GM18861 (cell line): ENCODE data around the gene NDUFS7.

Experiments used
- ATAC-seq: cut with Tn5 transposase; IDR thresholded peaks from one replicate; pipeline ENCODE4 v1.9.1; 2021; ENCODE audit not compliant: unreplicated experiment

NDUFS7 gene

DNA sequence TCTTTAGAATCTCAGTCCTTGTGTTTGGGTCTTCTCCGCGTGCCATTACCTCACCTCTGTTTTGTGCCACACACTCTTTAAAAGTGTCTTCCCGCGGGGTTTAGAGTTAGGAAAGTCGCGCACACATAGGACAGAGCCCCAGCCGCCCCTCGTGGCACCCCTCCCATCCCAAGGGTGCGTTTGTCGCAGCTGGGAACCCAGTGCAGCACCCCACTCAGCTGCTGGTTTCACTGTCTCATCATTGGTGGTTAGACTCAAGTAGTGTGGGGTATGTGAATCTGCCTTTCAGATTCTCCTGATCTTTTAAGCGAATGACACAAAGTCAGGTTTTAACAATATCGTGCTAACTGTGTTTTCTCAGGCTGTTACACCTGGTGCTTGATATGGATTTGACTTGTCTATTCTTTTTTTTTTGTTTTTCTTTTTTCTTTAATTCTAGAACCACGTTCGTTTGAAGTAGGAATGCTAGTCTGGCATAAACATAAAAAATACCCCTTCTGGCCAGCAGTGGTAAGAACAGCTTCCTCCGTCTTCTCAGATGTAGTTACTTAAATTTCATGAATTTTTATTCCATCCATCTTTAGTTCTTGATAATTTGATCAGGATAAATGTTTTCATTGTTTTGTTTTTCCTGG lies 19.5 kb upstream of the NDUFS7 start:
- ATAC-seq: no peak

DNA sequence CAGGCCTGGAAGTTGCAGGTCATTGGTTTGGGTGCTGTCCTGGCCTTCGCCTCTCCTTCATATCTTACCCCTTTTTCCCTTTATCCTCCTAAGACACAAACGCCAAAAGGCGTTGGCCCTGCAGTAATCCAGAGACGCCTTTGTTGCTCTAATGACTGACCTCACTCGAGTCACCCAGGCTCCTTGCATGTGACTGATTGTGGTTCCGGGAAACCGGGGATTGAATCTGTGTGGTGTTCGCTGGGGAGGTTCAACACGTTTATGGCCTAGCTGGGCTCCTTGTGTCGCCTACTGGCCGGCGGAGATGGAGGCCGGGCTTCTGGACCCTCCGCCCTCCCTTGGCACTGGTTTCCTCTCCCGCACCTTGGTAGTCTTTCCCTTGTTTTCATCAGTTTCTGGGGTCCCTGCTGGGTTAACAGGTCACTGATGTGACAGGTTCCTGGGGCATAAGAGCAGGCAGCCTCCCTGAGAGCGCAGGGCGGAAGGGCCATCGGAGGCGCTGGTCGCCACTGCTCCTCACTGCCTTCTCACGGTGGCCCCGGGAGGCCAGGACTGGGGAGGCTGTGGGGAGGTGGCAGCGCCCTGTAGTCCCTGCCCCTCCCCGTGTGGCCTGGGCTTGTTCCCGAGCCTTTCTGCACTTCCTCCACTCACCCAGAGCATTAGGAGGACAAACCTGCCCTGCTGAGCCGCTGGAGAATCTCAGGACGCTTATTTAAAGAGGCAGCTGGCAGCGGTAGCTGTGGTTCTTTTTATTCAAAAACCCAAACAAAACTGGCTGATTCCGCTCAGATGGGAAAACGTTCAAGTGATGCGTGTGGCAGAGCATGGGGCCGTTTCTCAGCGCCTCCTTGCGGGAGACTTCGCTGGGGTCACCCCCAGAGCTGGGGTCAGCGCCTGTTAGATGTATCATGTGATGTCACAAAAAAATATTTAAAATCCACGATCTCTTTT lies 18.1 kb upstream of the NDUFS7 start:
- no peak for ATAC-seq

DNA sequence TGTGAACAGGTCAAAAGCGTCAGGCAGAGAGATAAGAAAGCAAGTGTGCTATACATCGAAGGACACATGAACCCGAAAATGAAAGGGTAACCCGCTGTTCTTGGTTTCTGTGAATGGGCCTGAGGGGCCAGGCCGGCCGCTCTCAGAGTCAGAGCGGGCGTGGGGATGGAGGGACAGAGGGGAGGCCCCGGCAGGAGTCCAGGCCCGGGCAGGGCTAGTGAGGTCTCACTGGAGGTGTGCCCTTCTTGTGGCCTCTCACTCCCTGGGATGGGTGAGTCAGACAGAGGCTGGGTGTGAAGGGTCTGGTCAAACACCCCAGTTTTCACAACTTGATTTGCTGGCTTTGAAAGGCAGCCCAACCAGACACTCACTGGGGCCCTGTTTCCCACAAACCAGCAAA lies 17.4 kb upstream of the NDUFS7 start:
- ATAC-seq: no peak

DNA sequence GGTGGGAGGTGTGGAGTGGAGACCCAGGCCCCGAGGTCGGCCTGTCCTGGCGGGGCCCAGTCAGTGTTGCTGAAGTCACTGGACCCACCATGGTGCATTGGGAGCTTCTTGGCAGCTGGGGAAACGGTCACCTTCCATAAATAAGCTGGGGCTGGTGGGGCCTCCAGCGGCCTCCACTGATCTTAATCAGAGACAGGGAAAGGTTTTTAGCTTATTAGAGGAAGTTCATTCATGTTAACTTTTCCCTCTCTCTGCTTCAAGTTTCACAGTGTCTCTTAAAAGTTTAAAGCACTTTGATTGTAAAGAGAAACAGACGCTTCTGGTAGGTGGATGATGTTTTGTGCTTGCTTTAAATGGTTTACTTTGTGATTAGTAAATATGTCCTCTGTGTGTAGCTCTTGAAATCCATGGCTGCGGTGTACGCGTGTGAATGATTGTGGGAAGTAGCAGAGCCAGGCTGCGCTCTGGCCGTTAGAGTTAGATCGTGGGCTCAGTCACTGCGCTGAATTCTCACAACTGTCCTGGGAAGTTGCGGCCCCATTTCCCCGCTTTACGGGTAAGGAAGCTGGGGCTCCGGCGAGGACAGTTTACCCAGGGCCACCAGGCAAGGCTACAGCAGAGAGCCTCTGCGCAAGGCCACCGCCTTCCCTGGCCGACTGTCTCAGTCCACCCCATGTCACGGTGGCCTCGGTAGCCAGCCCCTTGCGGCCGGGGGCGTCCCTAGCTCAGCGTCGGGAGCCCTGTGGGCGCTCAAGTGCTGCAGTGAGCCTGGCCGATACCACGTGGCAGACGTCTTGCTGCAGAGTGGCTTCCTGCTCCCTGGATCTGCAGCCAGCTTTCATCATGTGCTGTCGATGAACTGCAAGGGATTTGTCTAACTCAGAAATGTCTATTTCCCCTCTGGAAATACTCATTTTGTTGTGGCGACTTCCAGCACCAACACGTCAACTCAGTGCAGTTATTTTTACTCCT lies 16.5 kb upstream of the NDUFS7 start:
- ATAC-seq: no peak

GRCh38 chr19:1369214-1369805 lies 14.4 kb upstream of the NDUFS7 start:
- ATAC-seq: no peak

DNA sequence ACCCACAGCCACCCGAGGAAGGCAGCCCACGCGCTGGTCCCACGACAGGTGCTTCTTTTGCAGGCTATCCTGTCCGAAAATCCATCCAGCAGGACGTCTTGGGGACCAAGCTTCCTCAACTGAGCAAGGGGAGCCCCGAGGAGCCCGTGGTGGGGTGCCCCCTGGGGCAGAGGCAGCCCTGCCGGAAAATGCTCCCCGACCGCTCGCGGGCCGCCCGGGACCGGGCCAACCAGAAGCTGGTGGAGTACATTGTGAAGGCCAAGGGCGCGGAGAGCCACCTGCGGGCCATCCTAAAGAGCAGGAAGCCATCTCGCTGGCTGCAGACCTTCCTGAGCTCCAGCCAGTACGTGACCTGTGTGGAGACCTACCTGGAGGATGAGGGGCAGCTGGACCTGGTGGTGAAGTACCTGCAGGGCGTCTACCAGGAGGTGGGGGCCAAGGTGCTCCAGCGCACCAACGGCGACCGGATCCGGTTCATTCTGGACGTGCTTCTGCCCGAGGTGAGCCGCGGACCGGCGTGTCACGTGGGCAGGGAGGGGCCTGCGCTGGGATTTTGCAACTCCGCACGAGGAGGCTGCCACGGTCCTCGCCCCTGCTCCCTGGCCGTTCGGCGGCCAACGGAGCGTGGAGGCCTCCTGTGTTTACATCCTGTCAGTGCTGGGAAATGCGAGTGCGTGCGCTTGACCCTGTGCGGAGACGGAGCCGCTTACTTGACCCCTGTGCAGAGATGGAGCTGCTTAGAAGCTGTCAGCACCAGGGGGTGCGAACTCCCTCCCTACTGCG lies 12.9 kb upstream of the NDUFS7 start:
- no peak for ATAC-seq

- no peak for ATAC-seq
Measured at GRCh38 chr19:1373042-1373533, 10.6 kb upstream of the NDUFS7 start.

GRCh38 chr19:1373534-1374249 lies 10.0 kb upstream of the NDUFS7 start:
- no peak for ATAC-seq

GRCh38 chr19:1374250-1374577 lies 9.5 kb upstream of the NDUFS7 start:
- ATAC-seq: no peak

- no peak for ATAC-seq
Measured at GRCh38 chr19:1376415-1376805, 7.3 kb upstream of the NDUFS7 start.

GRCh38 chr19:1377176-1377964 lies 6.3 kb upstream of the NDUFS7 start:
- ATAC-seq: no peak

- ATAC-seq: no peak
Measured at GRCh38 chr19:1377965-1378785, 5.5 kb upstream of the NDUFS7 start.

- ATAC-seq: no peak
Measured at GRCh38 chr19:1379126-1379905, 4.4 kb upstream of the NDUFS7 start.

DNA sequence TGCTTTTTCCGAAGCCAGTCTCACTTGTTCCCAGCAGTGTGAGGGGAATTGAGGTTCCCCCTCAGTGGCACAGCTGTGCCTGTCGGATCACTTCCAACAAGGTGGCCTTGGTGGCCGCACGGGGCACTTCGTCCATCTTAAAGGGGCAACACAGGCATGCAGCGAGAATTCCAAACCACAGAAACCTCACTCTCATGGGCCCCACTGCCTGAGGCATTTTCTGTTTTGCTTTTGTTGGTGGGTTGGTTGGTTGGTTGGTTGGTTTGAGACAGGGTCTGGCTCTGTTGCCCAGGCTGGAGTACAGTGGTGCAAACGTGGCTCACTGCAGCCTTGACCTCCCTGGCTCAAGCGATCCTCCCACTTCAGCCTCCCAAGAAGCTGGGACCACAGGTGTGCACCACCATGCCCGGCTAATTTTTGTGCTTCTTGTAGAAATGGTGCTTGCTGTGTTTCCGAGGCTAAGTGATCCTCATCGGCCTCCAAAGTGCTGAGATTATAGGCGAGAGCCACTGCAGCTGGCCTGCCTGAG lies 3.7 kb upstream of the NDUFS7 start:
- ATAC-seq: no peak

GRCh38 chr19:1382250-1382649 lies 1.5 kb upstream of the NDUFS7 start:
- no peak for ATAC-seq

DNA sequence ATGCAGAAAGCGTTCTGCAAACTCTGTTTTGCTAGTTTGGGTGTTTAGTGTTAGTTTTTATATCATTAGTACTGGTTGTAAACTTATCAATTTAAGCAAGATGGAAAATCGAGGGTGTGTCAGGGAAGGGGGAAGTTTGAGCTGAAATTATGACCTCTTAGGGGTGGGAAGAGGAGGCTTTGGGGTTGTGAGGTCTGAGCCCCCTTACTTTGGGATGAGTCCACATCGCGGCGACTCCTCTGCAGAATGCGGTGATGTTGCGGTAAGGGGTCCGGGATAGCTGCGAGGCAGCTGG lies 743 bp upstream of the NDUFS7 start:
- ATAC-seq: no peak

DNA sequence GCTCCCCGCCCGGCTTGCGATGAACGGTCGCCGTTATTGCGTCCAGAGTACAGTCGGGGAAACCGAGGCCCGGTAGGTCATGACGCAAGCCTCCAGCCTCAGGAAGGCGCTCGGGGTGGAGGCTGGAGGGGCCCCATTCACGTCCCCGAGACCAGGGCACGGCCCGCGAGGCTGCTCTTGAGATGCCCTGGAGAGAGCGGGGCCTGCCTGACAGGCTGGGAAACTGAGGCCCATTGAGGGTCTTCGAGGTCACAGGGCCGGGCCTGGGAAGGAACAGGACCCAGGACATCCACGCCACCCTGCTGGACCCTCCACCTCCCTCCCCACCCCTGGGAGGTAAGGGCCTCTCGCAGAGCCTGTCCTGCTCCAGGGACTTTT lies 367 bp downstream of the NDUFS7 start:
- ATAC-seq: no peak
